WTC11 (cell line): ENCODE measurements around the gene TUBB2A.

Experiments
- ATF3 ChIP-seq: sonication (generic); formaldehyde crosslinking; conservative IDR thresholded peaks from 2 replicates; pipeline ENCODE4 v1.8.1; 2022; ENCODE audit warnings: mild to moderate bottlenecking, missing genetic modification reagents
- CTCF ChIP-seq: fragments of 200-600 bp; IDR thresholded peaks from 2 replicates; pipeline ENCODE4 v1.8.0; 2022; ENCODE audit warnings: antibody characterized with exemption
- ETV6 ChIP-seq: sonication (generic); formaldehyde crosslinking; IDR thresholded peaks from 2 replicates; pipeline ENCODE4 v1.8.1; 2022; ENCODE audit warnings: mild to moderate bottlenecking, missing genetic modification reagents
- GRHL2 ChIP-seq: fragments of 250-450 bp; sonication (Bioruptor Pico); IDR thresholded peaks from 2 replicates; pipeline ENCODE4 v1.8.0; 2022; ENCODE audit warnings: mild to moderate bottlenecking, moderate library complexity; ENCODE audit not compliant: insufficient replicate concordance, severe bottlenecking
- HMGXB4 ChIP-seq: sonication (generic); formaldehyde crosslinking; IDR thresholded peaks from 2 replicates; pipeline ENCODE4 v1.8.1; 2023; ENCODE audit warnings: mild to moderate bottlenecking, moderate library complexity, missing genetic modification reagents
- MAX ChIP-seq: sonication (generic); formaldehyde crosslinking; IDR thresholded peaks from 2 replicates; pipeline ENCODE4 v1.8.0; 2022; ENCODE audit warnings: mild to moderate bottlenecking, missing genetic modification reagents
- MYBL2 ChIP-seq: sonication (generic); formaldehyde crosslinking; IDR thresholded peaks from 2 replicates; pipeline ENCODE4 v1.8.1; 2023; ENCODE audit warnings: mild to moderate bottlenecking, moderate library complexity, missing genetic modification reagents
- NR2C2 ChIP-seq: sonication (generic); formaldehyde crosslinking; IDR thresholded peaks from 2 replicates; pipeline ENCODE4 v1.8.0; 2022; ENCODE audit warnings: mild to moderate bottlenecking, missing genetic modification reagents
- NR3C1 ChIP-seq: sonication (generic); formaldehyde crosslinking; conservative IDR thresholded peaks from 2 replicates; pipeline ENCODE4 v1.8.1; 2023; ENCODE audit warnings: low read depth, mild to moderate bottlenecking, missing genetic modification reagents
- USF1 ChIP-seq: sonication (generic); formaldehyde crosslinking; IDR thresholded peaks from 2 replicates; pipeline ENCODE4 v1.8.0; 2022; ENCODE audit warnings: mild to moderate bottlenecking, missing genetic modification reagents
- ZBTB21 ChIP-seq: sonication (generic); formaldehyde crosslinking; IDR thresholded peaks from 2 replicates; pipeline ENCODE4 v1.8.1; 2023; ENCODE audit warnings: mild to moderate bottlenecking, missing genetic modification reagents, borderline replicate concordance
- ZNF138 ChIP-seq: sonication (generic); formaldehyde crosslinking; conservative IDR thresholded peaks from 2 replicates; pipeline ENCODE4 v1.8.1; 2022; ENCODE audit warnings: mild to moderate bottlenecking, moderate library complexity, missing genetic modification reagents

- TF ChIP-seq ETV6 (CRISPR knock-in tag) (no peak), CTCF (no peak), ZBTB21 (no peak), NR3C1 (CRISPR knock-in tag) (no peak), HMGXB4 (CRISPR knock-in tag) (no peak), MYBL2 (CRISPR knock-in tag) (no peak), ZNF138 (CRISPR knock-in tag) (no peak), NR2C2 (no peak), MAX (CRISPR knock-in tag) (no peak), USF1 (CRISPR knock-in tag) (no peak), ATF3 (CRISPR knock-in tag) (no peak), GRHL2 (CRISPR knock-in tag) (no peak)
These were observed 23.8 kb downstream of the TUBB2A start for GRCh38 chr6:3133515-3133914.
